Measurements from ENCODE around the gene GP1BA.

DNA sequence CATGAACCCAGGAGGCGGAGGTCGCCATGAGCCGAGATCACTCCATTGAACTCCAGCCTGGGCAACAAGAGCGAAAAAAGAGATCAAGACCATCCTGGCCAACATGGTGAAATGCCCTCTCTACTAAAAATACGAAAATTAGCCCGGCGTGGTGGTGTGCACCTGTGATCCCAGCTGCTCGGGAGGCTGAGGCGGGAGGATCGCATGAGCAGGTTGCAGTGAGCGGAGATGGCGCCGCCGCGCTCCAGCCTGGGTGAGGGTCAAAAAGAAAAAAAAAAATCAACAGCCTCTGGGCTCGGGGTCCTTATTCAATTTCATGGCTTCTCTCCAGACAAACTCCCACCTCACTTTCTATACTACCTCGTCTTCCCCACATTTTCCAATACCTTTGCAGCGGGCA is 3.2 kb upstream of the GP1BA start:
- TF ChIP-seq, protein P1, sequence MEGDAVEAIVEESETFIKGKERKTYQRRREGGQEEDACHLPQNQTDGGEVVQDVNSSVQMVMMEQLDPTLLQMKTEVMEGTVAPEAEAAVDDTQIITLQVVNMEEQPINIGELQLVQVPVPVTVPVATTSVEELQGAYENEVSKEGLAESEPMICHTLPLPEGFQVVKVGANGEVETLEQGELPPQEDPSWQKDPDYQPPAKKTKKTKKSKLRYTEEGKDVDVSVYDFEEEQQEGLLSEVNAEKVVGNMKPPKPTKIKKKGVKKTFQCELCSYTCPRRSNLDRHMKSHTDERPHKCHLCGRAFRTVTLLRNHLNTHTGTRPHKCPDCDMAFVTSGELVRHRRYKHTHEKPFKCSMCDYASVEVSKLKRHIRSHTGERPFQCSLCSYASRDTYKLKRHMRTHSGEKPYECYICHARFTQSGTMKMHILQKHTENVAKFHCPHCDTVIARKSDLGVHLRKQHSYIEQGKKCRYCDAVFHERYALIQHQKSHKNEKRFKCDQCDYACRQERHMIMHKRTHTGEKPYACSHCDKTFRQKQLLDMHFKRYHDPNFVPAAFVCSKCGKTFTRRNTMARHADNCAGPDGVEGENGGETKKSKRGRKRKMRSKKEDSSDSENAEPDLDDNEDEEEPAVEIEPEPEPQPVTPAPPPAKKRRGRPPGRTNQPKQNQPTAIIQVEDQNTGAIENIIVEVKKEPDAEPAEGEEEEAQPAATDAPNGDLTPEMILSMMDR (conservative IDR thresholded peaks at IDR 0.05; ENCODE audit: low read depth in 2 of 2) = no peak
- TF ChIP-seq ZNF114 (CRISPR knock-in tag; IDR thresholded peaks at IDR 0.05) (no peak), EZH2 (IDR thresholded peaks at IDR 0.05; ENCODE audit: low read depth, unreplicated experiment) (no peak), NANOG (IDR thresholded peaks at IDR 0.05; ENCODE audit: borderline replicate concordance) (no peak), POLR2AphosphoS5 (IDR thresholded peaks at IDR 0.05; ENCODE audit: low read depth) (no peak), CREB1 (CRISPR knock-in tag; IDR thresholded peaks at IDR 0.05; ENCODE audit: low read depth) (no peak), EZH2phosphoT487 (IDR thresholded peaks at IDR 0.05; ENCODE audit: unreplicated experiment) (no peak), JUNB (IDR thresholded peaks at IDR 0.05; ENCODE audit: unreplicated experiment) (no peak)
- TF ChIP-seq, protein P2, sequence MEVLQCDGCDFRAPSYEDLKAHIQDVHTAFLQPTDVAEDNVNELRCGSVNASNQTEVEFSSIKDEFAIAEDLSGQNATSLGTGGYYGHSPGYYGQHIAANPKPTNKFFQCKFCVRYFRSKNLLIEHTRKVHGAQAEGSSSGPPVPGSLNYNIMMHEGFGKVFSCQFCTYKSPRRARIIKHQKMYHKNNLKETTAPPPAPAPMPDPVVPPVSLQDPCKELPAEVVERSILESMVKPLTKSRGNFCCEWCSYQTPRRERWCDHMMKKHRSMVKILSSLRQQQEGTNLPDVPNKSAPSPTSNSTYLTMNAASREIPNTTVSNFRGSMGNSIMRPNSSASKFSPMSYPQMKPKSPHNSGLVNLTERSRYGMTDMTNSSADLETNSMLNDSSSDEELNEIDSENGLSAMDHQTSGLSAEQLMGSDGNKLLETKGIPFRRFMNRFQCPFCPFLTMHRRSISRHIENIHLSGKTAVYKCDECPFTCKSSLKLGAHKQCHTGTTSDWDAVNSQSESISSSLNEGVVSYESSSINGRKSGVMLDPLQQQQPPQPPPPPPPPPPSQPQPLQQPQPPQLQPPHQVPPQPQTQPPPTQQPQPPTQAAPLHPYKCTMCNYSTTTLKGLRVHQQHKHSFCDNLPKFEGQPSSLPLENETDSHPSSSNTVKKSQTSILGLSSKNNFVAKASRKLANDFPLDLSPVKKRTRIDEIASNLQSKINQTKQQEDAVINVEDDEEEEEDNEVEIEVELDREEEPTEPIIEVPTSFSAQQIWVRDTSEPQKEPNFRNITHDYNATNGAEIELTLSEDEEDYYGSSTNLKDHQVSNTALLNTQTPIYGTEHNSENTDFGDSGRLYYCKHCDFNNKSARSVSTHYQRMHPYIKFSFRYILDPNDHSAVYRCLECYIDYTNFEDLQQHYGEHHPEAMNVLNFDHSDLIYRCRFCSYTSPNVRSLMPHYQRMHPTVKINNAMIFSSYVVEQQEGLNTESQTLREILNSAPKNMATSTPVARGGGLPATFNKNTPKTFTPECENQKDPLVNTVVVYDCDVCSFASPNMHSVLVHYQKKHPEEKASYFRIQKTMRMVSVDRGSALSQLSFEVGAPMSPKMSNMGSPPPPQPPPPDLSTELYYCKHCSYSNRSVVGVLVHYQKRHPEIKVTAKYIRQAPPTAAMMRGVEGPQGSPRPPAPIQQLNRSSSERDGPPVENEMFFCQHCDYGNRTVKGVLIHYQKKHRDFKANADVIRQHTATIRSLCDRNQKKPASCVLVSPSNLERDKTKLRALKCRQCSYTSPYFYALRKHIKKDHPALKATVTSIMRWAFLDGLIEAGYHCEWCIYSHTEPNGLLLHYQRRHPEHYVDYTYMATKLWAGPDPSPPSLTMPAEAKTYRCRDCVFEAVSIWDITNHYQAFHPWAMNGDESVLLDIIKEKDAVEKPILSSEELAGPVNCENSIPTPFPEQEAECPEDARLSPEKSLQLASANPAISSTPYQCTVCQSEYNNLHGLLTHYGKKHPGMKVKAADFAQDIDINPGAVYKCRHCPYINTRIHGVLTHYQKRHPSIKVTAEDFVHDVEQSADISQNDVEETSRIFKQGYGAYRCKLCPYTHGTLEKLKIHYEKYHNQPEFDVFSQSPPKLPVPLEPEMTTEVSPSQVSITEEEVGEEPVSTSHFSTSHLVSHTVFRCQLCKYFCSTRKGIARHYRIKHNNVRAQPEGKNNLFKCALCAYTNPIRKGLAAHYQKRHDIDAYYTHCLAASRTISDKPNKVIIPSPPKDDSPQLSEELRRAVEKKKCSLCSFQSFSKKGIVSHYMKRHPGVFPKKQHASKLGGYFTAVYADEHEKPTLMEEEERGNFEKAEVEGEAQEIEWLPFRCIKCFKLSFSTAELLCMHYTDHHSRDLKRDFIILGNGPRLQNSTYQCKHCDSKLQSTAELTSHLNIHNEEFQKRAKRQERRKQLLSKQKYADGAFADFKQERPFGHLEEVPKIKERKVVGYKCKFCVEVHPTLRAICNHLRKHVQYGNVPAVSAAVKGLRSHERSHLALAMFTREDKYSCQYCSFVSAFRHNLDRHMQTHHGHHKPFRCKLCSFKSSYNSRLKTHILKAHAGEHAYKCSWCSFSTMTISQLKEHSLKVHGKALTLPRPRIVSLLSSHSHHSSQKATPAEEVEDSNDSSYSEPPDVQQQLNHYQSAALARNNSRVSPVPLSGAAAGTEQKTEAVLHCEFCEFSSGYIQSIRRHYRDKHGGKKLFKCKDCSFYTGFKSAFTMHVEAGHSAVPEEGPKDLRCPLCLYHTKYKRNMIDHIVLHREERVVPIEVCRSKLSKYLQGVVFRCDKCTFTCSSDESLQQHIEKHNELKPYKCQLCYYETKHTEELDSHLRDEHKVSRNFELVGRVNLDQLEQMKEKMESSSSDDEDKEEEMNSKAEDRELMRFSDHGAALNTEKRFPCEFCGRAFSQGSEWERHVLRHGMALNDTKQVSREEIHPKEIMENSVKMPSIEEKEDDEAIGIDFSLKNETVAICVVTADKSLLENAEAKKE (CRISPR knock-in tag; IDR thresholded peaks at IDR 0.05) = no peak
- TF ChIP-seq, protein P3, sequence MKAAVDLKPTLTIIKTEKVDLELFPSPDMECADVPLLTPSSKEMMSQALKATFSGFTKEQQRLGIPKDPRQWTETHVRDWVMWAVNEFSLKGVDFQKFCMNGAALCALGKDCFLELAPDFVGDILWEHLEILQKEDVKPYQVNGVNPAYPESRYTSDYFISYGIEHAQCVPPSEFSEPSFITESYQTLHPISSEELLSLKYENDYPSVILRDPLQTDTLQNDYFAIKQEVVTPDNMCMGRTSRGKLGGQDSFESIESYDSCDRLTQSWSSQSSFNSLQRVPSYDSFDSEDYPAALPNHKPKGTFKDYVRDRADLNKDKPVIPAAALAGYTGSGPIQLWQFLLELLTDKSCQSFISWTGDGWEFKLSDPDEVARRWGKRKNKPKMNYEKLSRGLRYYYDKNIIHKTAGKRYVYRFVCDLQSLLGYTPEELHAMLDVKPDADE (IDR thresholded peaks at IDR 0.05) = no peak
- TF ChIP-seq, protein P4, sequence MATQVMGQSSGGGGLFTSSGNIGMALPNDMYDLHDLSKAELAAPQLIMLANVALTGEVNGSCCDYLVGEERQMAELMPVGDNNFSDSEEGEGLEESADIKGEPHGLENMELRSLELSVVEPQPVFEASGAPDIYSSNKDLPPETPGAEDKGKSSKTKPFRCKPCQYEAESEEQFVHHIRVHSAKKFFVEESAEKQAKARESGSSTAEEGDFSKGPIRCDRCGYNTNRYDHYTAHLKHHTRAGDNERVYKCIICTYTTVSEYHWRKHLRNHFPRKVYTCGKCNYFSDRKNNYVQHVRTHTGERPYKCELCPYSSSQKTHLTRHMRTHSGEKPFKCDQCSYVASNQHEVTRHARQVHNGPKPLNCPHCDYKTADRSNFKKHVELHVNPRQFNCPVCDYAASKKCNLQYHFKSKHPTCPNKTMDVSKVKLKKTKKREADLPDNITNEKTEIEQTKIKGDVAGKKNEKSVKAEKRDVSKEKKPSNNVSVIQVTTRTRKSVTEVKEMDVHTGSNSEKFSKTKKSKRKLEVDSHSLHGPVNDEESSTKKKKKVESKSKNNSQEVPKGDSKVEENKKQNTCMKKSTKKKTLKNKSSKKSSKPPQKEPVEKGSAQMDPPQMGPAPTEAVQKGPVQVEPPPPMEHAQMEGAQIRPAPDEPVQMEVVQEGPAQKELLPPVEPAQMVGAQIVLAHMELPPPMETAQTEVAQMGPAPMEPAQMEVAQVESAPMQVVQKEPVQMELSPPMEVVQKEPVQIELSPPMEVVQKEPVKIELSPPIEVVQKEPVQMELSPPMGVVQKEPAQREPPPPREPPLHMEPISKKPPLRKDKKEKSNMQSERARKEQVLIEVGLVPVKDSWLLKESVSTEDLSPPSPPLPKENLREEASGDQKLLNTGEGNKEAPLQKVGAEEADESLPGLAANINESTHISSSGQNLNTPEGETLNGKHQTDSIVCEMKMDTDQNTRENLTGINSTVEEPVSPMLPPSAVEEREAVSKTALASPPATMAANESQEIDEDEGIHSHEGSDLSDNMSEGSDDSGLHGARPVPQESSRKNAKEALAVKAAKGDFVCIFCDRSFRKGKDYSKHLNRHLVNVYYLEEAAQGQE (IDR thresholded peaks at IDR 0.05; ENCODE audit: unreplicated experiment) = no peak
